SW 1271 (cell line): ENCODE results near the gene KHDC3L.

ENCODE experiments used
- DNase-seq, 2 experiments: peaks; one replicate each; lab custom pipeline; 2025; lab: John Stamatoyannopoulos, UW

Gene KHDC3L

GRCh38 chr6:73362358-73362757 is at the start of gene KHDC3L:
Gene KHDC3L (plus strand): TSS chr6:73362658. CDS start chr6:73362730, 72 bp downstream.
- no peak for DNase-seq

GRCh38 chr6:73314577-73315492 is 47.6 kb upstream of the KHDC3L start:
- no peak for DNase-seq

GRCh38 chr6:73323323-73323722 is 39.1 kb upstream of the KHDC3L start:
- DNase-seq = no peak

- no peak for DNase-seq
Measured at GRCh38 chr6:73325656-73326055, 36.8 kb upstream of the KHDC3L start.

- DNase-seq = no peak
Measured at GRCh38 chr6:73328790-73329189, 33.7 kb upstream of the KHDC3L start.

- no peak for DNase-seq
Measured at GRCh38 chr6:73329201-73329600, 33.3 kb upstream of the KHDC3L start.

- DNase-seq = no peak
Measured at GRCh38 chr6:73339340-73339739, 23.1 kb upstream of the KHDC3L start.

- DNase-seq = no peak
Measured at GRCh38 chr6:73340048-73340447, 22.4 kb upstream of the KHDC3L start.

- no peak for DNase-seq
Measured at GRCh38 chr6:73341335-73341734, 21.1 kb upstream of the KHDC3L start.

GRCh38 chr6:73342174-73342573 is 20.3 kb upstream of the KHDC3L start:
- no peak for DNase-seq

GRCh38 chr6:73343164-73343563 is 19.3 kb upstream of the KHDC3L start:
- DNase-seq = no peak

GRCh38 chr6:73348550-73349204 is 13.8 kb upstream of the KHDC3L start:
- no peak for DNase-seq

- no peak for DNase-seq
Measured at GRCh38 chr6:73349311-73349710, 13.1 kb upstream of the KHDC3L start.

GRCh38 chr6:73353636-73354593 is 8.5 kb upstream of the KHDC3L start, which contains the start of gene DPPA5:
Gene DPPA5 (minus strand): TSS chr6:73354276. CDS start chr6:73354225, 51 bp downstream.
- DNase-seq = no peak

- no peak for DNase-seq
Measured at GRCh38 chr6:73362869-73363536, 545 bp downstream of the KHDC3L start.

GRCh38 chr6:73363537-73363875 is 1.0 kb downstream of the KHDC3L start:
- DNase-seq = no peak

- no peak for DNase-seq
Measured at GRCh38 chr6:73364121-73364520, 1.7 kb downstream of the KHDC3L start.

- DNase-seq = no peak
Measured at GRCh38 chr6:73364549-73364948, 2.1 kb downstream of the KHDC3L start.

GRCh38 chr6:73367761-73368355 is 5.4 kb downstream of the KHDC3L start:
- no peak for DNase-seq

GRCh38 chr6:73368675-73369074 is 6.2 kb downstream of the KHDC3L start:
- DNase-seq = no peak

- no peak for DNase-seq
Measured at GRCh38 chr6:73369157-73369556, 6.7 kb downstream of the KHDC3L start.
